ENCODE results near the gene CACNA1D. TPM values are rescaled to one million over a fixed set of nuclear protein-coding genes. Genes with fewer than 3 reads are reported as not detected.
A peak's percentile ranks its signal among the peaks of the same experiment; 100 is the strongest.

CACNA1D gene
- total RNA-seq, 1 donor from 2014 or later, result 1.1 TPM

- no peak overlapping the region for H3K4me3 Mint-ChIP-seq
- H3K36me3 Mint-ChIP-seq (ENCODE audit: low read depth), result no peaks in the 10 kb centered on the region
- no peak overlapping the region for H3K27ac Mint-ChIP-seq (ENCODE audit: unreplicated experiment)
- no peaks in the 10 kb centered on the region for H3K27me3 Mint-ChIP-seq (ENCODE audit: low read depth)
- no peaks in the 10 kb centered on the region for H3K4me1 Mint-ChIP-seq
- TF ChIP-seq, protein P1, sequence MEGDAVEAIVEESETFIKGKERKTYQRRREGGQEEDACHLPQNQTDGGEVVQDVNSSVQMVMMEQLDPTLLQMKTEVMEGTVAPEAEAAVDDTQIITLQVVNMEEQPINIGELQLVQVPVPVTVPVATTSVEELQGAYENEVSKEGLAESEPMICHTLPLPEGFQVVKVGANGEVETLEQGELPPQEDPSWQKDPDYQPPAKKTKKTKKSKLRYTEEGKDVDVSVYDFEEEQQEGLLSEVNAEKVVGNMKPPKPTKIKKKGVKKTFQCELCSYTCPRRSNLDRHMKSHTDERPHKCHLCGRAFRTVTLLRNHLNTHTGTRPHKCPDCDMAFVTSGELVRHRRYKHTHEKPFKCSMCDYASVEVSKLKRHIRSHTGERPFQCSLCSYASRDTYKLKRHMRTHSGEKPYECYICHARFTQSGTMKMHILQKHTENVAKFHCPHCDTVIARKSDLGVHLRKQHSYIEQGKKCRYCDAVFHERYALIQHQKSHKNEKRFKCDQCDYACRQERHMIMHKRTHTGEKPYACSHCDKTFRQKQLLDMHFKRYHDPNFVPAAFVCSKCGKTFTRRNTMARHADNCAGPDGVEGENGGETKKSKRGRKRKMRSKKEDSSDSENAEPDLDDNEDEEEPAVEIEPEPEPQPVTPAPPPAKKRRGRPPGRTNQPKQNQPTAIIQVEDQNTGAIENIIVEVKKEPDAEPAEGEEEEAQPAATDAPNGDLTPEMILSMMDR (conservative IDR thresholded peaks at IDR 0.05), result no peak
- no peak for DNase-seq (ENCODE audit: low read depth, low spot score)
- no peaks in the 10 kb centered on the region for H3K9me3 Mint-ChIP-seq
Observed at GRCh38 chr3:53749448-53749847, 255.0 kb downstream of the CACNA1D start.

DNA sequence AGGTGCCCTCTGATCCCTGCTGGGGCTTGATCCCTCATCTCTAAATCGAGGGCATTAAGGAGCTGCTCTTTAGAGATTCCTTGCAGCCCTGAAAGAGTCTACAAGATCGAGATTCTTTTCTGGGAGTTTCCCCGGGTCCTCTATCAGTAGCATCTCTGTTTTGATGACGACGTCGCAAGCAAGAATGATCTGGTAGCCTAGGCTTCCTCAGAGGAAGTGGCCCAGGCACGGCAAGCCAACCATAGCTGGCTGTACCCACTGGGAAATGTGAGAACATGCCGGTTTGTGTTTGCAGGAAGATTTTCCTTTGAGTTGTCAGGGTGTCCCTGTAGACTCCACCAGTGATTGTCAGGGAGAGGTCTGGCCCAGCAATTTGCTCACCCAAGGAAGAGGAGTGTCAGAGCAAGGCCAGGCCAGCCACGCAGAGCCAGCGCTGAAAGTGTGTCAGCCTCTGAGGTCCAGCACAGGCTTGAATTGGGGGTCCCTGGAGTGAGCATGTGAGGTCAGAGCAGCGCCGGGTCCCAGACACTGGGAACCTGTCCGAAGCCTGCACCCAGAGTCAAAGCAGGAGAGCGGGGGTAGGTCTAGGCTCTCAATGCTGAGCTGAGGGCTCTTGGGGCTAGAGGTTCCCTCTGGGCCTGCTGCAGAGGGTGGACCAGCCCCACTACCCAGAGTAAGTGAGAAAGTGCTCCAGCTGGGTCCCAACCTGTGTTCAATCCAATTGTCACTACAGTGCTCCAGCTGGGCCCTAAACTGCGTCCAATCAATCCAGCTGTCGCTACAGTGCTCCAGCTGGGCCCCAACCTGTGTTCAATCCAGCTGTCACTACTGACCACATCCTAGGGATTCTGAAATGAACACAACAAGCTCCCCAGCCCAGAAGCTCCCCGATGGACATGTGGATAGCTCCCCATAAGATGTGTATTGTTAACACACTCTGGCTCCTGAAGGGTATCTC lies 256.1 kb downstream of the CACNA1D start:
- TF ChIP-seq, protein P1 (conservative IDR thresholded peaks at IDR 0.05), result no peak
- Mint-ChIP-seq H3K4me3 (no peak overlapping the region), H3K36me3 (ENCODE audit: low read depth) (no peaks in the 10 kb centered on the region), H3K27me3 (ENCODE audit: low read depth) (no peaks in the 10 kb centered on the region), H3K9me3 (no peaks in the 10 kb centered on the region), H3K27ac (ENCODE audit: unreplicated experiment) (no peak overlapping the region), H3K4me1 (no peaks in the 10 kb centered on the region)
- DNase-seq (ENCODE audit: low read depth, low spot score), result no peak

- no peak overlapping the region for H3K4me3 Mint-ChIP-seq
- no peak for DNase-seq (ENCODE audit: low read depth, low spot score)
- H3K36me3 Mint-ChIP-seq (ENCODE audit: low read depth), result no peaks in the 10 kb centered on the region
- H3K27me3 Mint-ChIP-seq (ENCODE audit: low read depth), result no peaks in the 10 kb centered on the region
- no peaks in the 10 kb centered on the region for H3K9me3 Mint-ChIP-seq
- H3K27ac Mint-ChIP-seq (ENCODE audit: unreplicated experiment), result peak overlapping the region; percentile 32
- TF ChIP-seq, protein P1 (conservative IDR thresholded peaks at IDR 0.05), result no peak
- no peaks in the 10 kb centered on the region for H3K4me1 Mint-ChIP-seq
Observed at GRCh38 chr3:53753518-53754183, 259.2 kb downstream of the CACNA1D start.

DNA sequence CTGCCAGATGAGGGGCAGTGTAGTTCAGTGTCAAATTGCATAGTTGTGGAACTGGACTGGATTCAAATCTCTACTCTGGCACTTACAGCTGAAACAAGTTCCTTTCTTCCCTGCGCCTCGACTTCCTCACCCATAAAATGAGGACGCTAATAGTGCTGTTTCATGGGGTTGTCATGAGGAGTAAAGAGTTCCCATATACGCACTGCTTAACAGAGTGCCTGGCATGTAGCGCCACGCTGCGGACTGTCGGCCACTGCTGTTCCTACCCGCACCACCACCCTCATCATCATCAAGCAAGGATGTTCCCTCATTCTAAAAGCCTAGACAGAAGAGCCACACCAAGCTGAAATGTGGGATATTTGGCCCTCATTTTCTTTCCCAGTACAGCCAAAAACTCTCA lies 259.9 kb downstream of the CACNA1D start:
- no peak for DNase-seq (ENCODE audit: low read depth, low spot score)
- H3K4me3 Mint-ChIP-seq, result no peak overlapping the region
- TF ChIP-seq, protein P1 (conservative IDR thresholded peaks at IDR 0.05), result no peak
- no peaks in the 10 kb centered on the region for H3K4me1 Mint-ChIP-seq
- no peaks in the 10 kb centered on the region for H3K27me3 Mint-ChIP-seq (ENCODE audit: low read depth)
- no peak overlapping the region for H3K27ac Mint-ChIP-seq (ENCODE audit: unreplicated experiment)
- H3K9me3 Mint-ChIP-seq, result no peaks in the 10 kb centered on the region
- no peaks in the 10 kb centered on the region for H3K36me3 Mint-ChIP-seq (ENCODE audit: low read depth)

DNA sequence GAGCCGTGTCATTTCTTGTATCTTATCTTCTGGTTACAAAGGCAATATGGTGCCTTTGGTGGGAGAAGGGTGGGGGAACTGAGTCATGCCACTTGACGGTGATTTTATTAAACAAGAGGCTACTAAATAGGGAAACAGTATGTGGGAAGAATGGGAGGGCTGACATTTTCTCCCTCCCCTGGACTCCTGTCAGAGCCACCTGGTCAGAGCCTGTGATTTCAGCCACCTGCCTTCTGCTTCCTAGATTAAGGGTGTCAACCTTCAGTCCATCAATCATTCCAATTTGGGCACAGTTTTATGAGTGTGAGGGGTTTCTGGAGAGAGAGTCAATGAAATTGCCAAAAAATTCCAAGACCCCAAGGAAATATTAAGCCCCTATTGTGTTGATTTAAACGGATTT lies 264.4 kb downstream of the CACNA1D start:
- Mint-ChIP-seq H3K27ac (ENCODE audit: unreplicated experiment) (no peak overlapping the region), H3K4me1 (no peaks in the 10 kb centered on the region)

More for the DNA sequence above, 264.4 kb downstream of the CACNA1D start:
- Mint-ChIP-seq H3K4me3 (no peak overlapping the region), H3K36me3 (ENCODE audit: low read depth) (no peaks in the 10 kb centered on the region), H3K9me3 (no peaks in the 10 kb centered on the region), H3K27me3 (ENCODE audit: low read depth) (no peaks in the 10 kb centered on the region)
- TF ChIP-seq, protein P1 (conservative IDR thresholded peaks at IDR 0.05), result no peak
- DNase-seq (ENCODE audit: low read depth, low spot score), result no peak

All from neural crest cell (in vitro differentiated cells).